Measurements from ENCODE around the gene FBLN1.

DNA sequence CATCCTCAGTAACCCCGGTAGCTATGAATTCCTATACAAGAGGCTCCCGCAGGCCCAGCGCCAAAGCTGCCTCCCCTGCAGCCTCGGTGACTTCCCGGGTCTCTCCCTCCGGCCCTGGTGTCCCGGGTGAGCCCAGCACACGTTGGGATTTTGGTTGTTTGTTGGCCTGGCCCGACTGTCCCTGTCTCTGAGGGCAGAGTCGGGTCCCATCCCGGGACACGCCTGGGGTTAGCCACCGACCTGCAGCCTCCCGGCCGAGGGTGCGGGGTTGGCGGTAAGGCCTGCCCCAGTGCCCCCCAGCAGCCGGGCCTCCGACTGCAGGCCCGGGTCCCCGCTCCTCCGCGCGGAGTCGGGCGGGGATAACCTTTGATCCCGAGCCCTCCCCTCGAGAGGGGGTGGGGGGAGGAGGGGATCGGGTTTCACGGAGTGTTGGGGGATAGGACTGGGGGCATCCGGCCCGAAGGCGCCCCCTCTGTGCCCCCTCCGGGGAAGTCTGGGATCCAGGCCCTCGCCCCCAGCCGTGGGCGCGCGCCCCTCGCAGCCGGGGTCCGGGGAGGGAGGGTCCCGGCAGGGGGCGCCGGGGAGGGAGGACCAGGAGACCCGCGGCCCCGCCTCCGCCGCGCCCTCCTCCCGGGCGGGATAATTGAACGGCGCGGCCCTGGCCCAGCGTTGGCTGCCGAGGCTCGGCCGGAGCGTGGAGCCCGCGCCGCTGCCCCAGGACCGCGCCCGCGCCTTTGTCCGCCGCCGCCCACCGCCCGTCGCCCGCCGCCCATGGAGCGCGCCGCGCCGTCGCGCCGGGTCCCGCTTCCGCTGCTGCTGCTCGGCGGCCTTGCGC, at the start of gene FBLN1:
- TF ChIP-seq, protein P1, sequence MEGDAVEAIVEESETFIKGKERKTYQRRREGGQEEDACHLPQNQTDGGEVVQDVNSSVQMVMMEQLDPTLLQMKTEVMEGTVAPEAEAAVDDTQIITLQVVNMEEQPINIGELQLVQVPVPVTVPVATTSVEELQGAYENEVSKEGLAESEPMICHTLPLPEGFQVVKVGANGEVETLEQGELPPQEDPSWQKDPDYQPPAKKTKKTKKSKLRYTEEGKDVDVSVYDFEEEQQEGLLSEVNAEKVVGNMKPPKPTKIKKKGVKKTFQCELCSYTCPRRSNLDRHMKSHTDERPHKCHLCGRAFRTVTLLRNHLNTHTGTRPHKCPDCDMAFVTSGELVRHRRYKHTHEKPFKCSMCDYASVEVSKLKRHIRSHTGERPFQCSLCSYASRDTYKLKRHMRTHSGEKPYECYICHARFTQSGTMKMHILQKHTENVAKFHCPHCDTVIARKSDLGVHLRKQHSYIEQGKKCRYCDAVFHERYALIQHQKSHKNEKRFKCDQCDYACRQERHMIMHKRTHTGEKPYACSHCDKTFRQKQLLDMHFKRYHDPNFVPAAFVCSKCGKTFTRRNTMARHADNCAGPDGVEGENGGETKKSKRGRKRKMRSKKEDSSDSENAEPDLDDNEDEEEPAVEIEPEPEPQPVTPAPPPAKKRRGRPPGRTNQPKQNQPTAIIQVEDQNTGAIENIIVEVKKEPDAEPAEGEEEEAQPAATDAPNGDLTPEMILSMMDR (conservative IDR thresholded peaks at IDR 0.05), result no peak; the same call in 1 of the 2 replicates
- peak; percentile 53; the same call in 1 of the 2 replicates for TF ChIP-seq ZFX (IDR thresholded peaks at IDR 0.05)

Data from C4-2B (cell line).